Measurements from ENCODE around the gene ESR1.
"Not testable (repeated sequence)": the region's sequence is repeated elsewhere in the genome, so short reads cannot be mapped to it uniquely, and the experiment has no call there.

ESR1 gene

DNA sequence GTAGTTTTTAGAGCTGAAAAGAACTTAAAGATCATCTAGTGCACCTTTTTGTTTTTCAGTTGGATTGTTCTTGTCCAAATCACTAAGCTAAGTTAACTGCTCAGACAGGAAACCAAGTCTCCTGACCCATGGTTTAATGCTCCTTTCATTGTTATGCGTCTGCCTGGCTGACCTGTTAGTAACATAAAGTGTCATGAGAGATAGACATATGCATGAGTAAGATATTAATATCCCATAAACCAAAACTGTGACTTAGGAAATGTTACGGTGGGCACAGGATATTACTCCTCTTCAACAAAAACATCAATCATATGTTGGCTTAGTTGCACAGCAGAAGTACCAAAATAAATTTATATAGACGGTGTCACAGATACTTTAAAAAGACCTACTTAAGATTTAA, 84.0 kb downstream of the ESR1 start:
- DNase-seq (ENCODE audit: low read depth in 1 of 2, low spot score in 1 of 2) = no peak

DNA sequence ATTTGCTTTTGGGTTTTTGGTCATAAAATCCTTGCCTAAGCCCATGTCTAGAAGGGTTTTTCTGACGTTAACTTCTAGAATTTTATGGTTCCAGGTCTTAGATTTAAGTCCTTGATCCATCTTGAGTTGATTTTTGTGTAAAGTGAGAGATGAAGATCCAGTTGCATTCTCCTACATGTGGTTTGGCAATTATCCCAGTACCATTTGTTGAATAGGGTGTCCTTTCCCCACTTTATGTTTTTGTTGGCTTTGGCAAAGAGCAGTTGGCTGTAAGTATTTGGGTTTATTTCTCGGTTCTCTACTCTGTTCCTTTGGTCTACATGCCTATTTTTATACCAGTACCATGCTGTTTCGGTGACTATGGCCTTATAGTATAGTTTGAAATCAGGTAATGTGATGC, 86.9 kb downstream of the ESR1 start:
- not testable (repeated sequence) for DNase-seq (ENCODE audit: low read depth in 1 of 2, low spot score in 1 of 2)

DNA sequence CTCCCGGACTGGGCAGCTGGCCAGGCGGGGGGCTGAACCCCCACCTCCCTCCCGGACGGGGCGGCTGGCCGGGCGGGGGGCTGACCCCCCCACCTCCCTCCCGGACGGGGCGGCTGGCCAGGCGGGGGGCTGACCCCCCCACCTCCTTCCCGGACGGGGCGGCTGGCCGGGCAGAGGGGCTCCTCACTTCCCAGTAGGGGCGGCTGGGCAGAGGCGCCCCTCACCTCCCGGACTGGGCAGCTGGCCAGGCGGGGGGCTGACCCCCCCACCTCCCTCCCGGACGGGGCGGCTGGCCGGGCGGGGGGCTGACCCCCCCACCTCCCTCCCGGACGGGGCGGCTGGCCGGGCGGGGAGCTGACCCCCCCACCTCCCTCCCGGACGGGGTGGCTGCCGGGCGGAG, 91.7 kb downstream of the ESR1 start:
- not testable (repeated sequence) for DNase-seq (ENCODE audit: low read depth in 1 of 2, low spot score in 1 of 2)

DNA sequence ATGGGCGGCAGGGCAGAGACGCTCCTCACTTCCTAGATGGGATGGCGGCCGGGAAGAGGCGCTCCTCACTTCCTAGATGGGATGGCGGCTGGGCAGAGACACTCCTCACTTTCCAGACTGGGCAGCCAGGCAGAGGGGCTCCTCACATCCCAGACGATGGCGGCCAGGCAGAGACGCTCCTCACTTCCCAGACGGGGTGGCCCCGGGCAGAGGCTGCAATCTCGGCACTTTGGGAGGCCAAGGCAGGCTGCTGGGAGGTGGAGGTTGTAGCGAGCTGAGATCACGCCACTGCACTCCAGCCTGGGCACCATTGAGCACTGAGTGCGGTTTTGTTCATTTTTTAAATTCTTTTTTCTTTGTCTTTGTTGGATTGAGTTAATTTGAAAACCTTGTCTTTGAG, 92.3 kb downstream of the ESR1 start:
- not testable (repeated sequence) for DNase-seq (ENCODE audit: low read depth in 1 of 2, low spot score in 1 of 2)

DNA sequence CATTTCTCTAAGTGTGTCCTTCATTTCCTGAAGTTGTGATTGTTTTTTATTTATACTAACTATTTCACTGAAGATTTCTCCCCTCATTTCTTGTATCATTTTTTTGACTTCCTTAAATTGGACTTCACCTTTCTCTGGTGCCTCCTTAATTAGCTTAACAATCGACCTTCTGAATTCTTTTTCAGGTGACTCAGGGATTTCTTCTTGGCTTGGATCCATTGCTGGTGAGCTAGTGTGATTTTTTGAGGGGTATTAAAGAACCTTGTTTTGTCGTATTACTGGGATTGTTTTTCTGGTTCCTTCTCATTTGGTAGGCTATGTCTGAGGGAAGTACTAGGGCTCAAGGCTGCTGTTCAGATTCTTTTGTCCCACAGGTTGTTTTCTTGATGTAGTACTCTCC, 92.8 kb downstream of the ESR1 start:
- no peak for DNase-seq (ENCODE audit: low read depth in 1 of 2, low spot score in 1 of 2)

DNA sequence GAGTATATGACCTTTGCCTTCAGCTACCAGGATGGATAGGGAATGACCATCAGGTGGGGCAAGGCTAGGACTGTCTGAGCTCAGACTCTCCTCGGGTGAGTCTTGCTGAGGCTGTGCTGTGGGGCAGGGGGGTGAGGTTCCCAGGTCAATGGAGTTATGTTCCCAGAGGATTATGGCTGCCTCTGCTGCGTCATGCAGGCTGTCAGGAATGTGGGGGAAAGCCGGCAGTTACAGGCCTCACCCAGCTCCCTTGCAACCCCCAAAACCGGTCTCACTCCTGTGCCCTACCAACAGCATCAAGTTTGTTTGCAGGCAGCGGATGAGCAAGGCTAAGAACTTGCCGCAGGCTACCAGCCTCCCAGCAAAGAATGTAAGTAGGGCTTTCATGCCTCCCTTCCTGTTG, 93.5 kb downstream of the ESR1 start:
- no peak for DNase-seq (ENCODE audit: low read depth in 1 of 2, low spot score in 1 of 2)

DNA sequence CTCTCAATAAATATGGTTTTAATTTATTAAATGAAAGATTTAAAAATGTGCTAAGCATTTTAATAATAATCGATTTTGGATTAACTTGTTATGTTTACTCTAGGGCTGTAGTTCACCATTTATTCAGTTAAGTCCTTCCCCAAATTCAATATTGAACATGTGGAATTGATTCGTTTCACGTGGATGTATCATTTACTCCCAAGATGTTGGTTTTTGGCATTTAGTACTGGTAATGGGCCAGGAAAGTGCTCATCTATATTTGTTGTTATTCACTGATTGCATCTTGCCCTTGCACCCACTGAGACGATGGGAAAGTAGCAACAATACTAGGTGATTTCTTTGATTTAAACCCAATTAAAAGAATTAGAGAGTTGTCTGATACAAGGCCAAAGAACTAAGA, 97.1 kb downstream of the ESR1 start:
- DNase-seq (ENCODE audit: low read depth in 1 of 2, low spot score in 1 of 2) = no peak

DNA sequence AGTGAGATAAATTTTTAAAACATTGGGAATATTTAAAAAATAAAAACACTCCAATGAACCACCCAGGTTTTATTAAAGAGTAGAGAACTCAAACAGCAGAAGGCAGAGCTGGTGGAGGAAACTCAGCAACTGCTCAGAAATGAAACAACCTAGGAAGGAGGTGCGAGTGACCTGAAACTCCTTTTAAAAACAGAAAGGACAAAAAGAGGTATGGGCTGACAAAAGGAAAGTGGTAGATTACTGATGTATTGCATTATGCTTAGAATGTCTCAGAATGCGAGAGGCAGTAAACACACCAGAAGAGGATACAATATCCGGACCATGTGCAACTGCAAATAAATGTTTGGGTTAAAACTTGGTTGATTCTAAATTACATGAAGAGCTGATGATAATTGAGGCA, 97.6 kb downstream of the ESR1 start:
- no peak for DNase-seq (ENCODE audit: low read depth in 1 of 2, low spot score in 1 of 2)

DNA sequence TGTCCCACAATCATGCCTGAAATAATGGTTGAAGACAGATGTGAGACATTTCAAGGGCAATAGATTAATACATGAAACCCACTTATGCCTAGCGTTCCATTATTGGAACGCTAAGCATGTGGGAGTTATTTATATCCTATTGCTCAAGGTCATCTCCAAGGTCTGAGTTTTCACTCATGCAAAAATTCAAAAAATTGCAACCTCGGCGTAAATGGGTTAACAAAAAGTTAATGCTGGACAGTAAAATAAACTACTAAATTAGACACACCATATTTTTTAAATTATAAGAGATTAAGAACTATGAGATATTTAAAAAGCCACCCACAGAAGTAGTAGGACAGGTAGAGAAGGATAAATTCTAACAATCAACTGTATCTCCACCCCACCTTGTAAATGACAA, 98.4 kb downstream of the ESR1 start:
- no peak for DNase-seq (ENCODE audit: low read depth in 1 of 2, low spot score in 1 of 2)

DNA sequence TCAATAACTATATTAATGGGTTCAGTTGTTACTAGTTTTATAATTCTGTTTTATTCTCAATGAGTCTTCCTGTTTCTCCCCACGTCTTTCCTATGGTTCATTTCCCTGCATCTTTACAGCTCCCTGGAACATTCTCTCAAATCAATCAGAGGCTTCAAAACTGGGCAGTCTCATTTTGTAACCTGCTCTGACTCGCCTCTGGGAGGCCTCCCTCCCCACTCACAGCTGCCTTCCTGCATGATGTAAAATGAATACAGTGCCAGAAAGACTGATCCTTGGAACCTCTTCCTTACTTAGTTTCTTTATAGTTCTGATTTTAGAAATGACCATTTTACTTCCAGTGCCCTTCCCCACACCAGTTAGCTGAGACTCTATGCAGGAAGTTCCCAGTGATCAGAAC, 103.9 kb downstream of the ESR1 start:
- DNase-seq (ENCODE audit: low read depth in 1 of 2, low spot score in 1 of 2) = no peak

DNA sequence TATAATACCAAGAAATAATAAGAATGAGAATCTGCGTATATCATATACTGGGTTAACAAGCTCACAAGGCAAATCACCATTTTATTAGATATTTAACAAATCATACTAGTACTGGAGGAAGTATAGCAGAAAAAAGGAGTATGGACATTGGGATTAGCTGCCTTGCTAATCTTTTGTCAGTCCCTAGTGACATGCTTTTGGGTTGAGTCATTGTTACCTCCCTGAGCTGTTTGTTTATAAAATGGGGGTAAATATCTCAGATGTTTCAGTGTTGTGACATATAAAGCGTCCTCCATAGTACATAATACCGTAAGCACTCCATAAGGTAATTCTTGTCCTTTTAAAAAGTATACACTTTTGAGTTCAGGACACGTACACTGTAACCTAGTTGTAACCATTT, 107.0 kb downstream of the ESR1 start:
- DNase-seq (ENCODE audit: low read depth in 1 of 2, low spot score in 1 of 2) = no peak

DNA sequence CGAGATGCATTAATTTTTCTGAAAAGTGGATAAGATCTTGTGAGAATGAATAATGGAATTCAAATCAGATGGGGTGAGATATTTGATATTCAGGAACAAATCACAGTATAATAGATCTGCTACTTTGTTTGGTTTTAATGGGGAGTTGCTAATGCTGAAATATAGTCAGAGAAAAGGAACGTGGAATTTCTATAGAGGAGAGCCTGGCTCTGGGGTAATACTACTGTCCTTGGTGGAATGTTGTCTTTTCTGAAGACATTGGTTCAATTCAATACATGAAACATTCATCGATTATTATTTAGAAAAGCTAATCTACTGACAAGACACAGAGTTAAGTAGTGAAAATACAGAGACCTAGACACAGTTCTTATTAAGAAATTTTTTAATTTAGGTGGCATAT, 108.6 kb downstream of the ESR1 start:
- DNase-seq (ENCODE audit: low read depth in 1 of 2, low spot score in 1 of 2) = no peak

DNA sequence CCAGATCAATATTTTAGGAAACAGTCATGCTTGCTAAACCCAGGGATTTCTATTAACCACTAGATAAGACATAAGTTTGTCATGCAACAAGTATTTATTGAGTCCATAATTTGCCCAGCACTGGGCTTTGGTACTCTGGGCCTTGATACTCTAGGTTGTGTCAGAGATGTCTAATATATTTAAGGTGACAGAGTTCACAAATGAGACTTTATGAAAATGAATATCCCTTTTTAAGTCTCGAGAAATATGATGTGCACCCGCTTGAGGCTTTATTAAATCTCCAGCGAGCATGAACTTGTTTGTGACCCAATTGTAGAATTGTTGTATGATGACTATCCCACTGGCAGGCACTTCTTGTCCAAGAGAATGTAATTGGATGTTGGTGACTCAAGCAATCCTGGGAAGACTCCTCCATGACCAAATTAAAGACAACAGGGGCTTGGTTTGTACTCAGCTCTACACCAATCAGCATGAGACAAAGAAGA, 109.2 kb downstream of the ESR1 start:
- DNase-seq (ENCODE audit: low read depth in 1 of 2, low spot score in 1 of 2) = no peak

DNA sequence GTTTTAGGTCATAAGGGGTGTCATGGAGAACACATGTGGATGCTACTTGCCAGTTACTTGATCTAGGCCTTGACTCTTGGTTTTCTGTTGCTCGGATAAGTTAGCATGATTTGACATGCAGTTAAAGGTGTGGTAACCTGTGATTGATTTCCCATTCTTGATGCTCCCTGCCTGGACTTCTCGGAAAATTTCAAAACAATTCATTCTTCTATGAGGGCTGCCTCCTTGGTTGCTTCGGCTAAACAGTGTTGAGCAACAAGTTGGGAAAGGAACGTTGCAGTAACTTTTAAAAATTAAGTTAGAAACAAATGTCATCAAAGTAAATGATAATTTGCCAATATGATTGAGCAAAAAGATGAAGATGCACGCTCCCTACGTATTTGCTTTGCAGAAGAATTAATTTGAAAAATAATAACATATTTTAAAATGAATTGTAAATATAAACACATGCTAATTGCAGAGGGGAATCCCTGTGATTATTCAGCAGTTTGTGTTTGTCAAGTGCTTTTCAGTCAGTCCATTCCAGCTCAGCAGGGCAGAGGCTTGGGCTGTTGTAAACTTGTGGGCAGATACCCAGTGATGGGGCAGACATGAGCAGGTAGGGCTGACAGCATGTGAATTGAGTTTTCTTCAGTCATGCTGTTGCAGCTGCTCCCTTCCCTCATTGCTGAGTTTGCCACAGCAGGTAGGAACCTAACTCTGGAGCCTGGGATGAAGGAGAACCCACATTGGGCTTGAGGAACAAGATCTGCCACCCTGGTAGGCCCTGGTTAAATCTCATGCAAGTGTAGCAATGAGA, 110.2 kb downstream of the ESR1 start:
- no peak for DNase-seq (ENCODE audit: low read depth in 1 of 2, low spot score in 1 of 2)

DNA sequence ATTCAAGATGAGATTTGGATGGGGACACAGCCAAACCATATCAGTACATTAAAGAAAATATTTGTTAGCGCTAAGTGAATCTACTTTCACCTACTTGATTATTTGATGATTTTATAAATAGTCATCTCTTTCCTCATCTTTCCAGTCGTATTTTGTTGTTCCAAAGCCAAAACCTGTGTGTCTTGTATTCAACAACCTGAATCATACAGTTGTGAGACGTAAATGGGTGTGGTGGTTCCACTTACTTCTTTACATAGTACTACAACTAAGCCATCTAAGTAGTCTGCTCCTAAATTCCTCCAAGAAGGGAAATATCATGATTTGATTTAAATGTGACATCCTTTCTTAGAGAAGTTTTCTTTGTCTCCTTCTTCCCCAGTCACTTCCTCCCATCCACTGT, 132.8 kb downstream of the ESR1 start:
- no peak for DNase-seq (ENCODE audit: low read depth in 1 of 2, low spot score in 1 of 2)

DNA sequence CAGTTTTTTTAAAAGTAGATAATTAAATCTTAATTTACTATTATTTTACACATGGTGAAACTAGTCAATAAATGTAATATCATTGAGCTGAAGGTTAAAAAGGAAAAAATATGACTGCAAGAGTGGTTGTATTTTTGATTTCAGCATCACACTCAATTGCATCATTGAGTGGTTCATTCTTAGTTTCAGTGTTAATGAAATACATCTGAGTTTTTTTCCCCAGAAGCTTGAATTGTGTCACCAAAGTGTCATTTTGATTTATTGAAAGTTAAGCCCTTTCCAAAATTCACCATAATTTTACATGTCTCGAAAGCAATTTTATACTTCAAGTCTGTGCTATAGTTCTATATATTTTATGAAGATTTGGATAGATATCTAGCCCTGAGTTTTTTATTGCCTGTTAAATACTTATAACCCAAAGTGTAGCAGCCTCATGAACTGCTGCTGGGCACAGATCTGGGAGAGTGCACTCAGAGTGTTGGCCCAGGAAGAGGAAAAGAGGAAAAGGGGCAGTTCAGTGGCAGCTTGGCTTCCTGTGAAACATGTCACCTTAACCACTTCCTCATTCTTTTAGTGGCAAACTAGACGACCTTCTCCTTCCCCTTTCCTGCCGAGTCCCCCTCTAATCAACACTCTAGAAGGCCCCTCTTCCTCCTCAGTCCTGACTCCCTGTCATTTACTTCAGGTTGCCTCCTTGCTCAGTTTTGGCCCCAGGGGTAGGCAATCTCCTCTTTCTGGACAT, 140.7 kb downstream of the ESR1 start:
- no peak for DNase-seq (ENCODE audit: low read depth in 1 of 2, low spot score in 1 of 2)

DNA sequence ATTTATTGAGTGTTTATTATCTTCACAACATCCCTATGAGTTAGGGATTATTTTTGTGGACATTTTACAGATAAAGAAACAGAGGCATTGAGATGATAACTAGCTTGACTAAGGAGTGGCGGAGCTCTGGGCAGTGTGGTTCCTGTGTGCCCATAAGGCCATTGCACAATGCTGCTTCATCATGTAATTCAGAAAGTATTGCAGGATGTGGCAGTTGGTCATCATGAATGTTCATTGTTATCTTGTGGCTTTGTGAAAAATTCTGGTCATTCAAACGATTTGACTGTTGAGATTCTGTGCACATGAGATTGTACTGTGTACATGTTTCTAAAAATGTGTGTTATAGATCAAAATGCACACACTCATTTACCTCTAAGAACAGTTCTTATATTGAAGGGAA, 150.8 kb downstream of the ESR1 start:
- no peak for DNase-seq (ENCODE audit: low read depth in 1 of 2, low spot score in 1 of 2)

DNA sequence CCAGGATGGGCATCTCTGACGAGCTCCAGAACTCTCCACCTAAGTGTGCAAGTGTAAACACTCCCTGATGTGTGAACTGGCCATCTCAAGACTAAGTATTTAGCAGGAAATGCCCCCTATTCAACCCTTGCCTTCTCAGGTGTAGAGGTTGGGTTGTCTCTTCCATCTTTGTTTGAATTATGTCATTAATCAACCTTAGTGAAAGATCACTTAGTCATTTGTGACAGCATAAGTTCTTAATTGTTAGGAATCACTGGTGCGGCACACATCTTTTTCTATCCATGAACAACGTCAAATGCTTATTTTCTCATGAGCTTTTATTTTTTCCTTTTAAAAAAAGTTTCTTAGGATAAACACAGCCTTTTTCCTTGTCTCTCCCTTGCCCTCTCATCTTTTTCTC, 151.6 kb downstream of the ESR1 start:
- no peak for DNase-seq (ENCODE audit: low read depth in 1 of 2, low spot score in 1 of 2)

DNA sequence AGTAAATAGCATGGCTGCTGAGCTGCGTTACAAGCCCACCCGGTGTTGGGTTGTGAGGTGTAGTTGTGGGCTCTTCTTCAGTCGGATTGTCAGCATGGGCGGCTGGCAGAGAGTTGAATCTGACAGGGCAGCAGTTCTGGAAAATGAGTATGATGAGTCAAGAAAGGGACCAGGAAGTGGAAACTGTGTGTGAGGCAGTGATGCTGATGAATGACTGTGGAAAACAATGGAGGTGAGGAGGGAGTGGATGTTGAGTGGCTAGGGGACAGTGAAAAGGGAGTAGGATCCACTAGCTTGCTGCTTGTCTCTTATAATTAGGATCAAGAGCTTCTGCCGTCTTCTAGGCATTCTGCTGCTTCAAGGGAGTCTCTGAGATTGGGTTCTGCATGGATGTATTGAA, 154.3 kb downstream of the ESR1 start:
- no peak for DNase-seq (ENCODE audit: low read depth in 1 of 2, low spot score in 1 of 2)

DNA sequence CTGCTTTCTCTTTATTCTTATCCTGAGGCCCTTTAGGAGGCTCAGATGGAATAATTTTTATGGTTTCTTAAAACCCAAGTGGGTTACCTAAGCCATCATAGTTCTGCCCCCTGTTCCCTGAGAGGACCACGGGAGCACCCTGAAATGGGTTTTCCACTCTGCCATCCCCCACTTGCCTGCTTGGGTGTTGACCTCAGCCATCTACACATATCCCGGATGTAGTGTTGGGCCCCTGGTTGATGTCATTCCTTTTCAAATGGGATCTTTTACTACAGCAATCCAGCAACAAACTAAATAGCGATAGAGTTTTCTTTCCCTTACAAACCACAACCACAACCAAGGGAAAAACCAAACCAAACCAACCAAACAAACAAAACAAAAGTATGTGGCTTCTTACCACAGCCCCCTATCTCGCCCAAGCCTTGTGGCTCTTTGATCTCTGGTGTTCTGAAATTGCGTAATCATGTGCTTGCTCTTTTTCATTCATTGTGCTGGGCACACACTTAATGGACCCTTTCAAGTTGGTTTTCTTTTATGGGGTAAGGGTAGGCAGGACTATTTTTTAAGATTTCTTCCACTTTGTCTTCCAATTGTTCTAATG, 154.9 kb downstream of the ESR1 start:
- DNase-seq (ENCODE audit: low read depth in 1 of 2, low spot score in 1 of 2) = no peak

DNA sequence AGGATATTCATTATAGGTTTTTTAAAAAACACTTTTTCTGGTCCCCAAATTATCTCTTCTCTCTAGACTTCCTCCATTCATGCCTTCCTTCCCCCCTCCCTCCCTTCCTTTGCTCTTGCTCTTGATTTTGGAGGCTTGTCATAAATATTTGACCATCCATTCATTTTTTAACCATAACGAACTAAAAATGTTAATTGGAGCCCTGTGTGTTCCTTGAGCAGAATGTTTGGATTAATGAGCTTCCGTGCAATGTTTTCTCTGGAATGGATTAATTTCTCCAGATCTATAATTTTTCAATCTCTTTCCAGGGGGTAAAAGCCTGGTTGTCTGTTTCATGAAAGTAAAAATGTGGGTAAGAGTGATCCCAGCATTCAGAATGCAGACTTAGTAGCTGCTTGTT, 155.5 kb downstream of the ESR1 start:
- DNase-seq (ENCODE audit: low read depth in 1 of 2, low spot score in 1 of 2) = no peak

DNA sequence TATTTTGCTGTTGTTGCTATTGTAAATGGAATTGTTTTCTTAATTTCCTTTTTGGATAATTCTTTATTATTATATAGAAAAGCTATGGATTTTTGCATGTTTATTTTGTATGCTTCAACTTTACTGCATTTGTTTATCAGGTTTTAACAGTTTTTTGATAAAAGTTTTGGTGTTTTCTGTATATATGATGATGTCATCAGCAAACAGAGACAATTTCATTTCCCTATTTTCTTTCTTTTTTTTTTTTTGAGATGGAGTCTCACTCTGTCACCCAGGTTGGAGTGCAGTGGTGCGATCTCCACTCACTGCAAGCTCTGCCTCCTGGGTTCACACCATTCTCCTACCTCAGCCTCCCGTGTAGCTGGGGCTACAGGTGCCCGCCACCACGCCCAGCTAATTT, 156.9 kb downstream of the ESR1 start:
- DNase-seq (ENCODE audit: low read depth in 1 of 2, low spot score in 1 of 2) = not testable (repeated sequence)

Data from activated CD4-positive, alpha-beta T cell treated with anti-CD3 and anti-CD28 coated beads, Interleukin-2, amount 50 U/mL, for 24 hours (primary cell).